ENCODE measurements around the gene PDE9A. TPM values are rescaled to one million over a fixed set of nuclear protein-coding genes. Genes with fewer than 3 reads are reported as not detected.
A peak's percentile ranks its signal among the peaks of the same experiment; 100 is the strongest.

Gene PDE9A
- total RNA-seq, 4 donors from 2014 or later: 2.9 to 16.9 (median 7.0) TPM

GRCh38 chr21:42721341-42721824, 68.0 kb downstream of the PDE9A start:
- DNase-seq (ENCODE audit: low spot score): no peak
- TF ChIP-seq, protein P1, sequence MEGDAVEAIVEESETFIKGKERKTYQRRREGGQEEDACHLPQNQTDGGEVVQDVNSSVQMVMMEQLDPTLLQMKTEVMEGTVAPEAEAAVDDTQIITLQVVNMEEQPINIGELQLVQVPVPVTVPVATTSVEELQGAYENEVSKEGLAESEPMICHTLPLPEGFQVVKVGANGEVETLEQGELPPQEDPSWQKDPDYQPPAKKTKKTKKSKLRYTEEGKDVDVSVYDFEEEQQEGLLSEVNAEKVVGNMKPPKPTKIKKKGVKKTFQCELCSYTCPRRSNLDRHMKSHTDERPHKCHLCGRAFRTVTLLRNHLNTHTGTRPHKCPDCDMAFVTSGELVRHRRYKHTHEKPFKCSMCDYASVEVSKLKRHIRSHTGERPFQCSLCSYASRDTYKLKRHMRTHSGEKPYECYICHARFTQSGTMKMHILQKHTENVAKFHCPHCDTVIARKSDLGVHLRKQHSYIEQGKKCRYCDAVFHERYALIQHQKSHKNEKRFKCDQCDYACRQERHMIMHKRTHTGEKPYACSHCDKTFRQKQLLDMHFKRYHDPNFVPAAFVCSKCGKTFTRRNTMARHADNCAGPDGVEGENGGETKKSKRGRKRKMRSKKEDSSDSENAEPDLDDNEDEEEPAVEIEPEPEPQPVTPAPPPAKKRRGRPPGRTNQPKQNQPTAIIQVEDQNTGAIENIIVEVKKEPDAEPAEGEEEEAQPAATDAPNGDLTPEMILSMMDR (IDR thresholded peaks at IDR 0.05): no peak
- no peak for ATAC-seq (ENCODE audit: low FRiP score)

- DNase-seq (ENCODE audit: low spot score) (no peak), ATAC-seq (ENCODE audit: low FRiP score) (no peak)
- TF ChIP-seq, protein P1 (IDR thresholded peaks at IDR 0.05): no peak
Measured at GRCh38 chr21:42722153-42722552, 68.7 kb downstream of the PDE9A start.

GRCh38 chr21:42722808-42723473, 69.5 kb downstream of the PDE9A start:
- ATAC-seq (ENCODE audit: low FRiP score): no peak
- TF ChIP-seq, protein P1 (IDR thresholded peaks at IDR 0.05): no peak
- DNase-seq (ENCODE audit: low spot score): no peak

- DNase-seq (ENCODE audit: low spot score): no peak
- TF ChIP-seq, protein P1 (IDR thresholded peaks at IDR 0.05): no peak
- peak; percentile 22 for ATAC-seq (ENCODE audit: low FRiP score)
Measured at GRCh38 chr21:42724226-42724920, 71.0 kb downstream of the PDE9A start.

DNA sequence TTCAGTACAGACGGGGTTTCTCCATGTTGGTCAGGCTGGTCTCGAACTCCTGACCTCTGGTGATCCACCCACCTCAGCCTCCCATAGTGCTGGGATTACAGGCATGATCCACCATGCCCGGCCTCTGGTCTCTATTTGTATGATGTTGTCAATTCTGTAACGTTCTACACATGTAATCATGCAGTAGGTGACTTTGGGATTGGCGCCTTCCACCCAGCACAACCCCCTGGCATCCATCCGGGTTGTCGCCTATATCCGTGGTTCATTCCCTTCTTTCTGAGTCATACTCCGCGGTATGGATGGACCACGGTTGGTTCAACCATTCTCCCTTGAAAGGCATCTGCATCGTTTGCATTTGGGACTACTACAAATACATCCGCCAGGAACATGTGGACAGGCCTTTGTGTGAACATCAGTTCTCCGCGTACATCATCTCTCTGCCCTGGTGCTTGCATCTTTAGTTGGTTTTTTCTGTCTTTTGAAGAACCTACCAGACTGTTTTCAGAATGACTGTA, 72.1 kb downstream of the PDE9A start:
- no peak for ATAC-seq (ENCODE audit: low FRiP score)

DNA sequence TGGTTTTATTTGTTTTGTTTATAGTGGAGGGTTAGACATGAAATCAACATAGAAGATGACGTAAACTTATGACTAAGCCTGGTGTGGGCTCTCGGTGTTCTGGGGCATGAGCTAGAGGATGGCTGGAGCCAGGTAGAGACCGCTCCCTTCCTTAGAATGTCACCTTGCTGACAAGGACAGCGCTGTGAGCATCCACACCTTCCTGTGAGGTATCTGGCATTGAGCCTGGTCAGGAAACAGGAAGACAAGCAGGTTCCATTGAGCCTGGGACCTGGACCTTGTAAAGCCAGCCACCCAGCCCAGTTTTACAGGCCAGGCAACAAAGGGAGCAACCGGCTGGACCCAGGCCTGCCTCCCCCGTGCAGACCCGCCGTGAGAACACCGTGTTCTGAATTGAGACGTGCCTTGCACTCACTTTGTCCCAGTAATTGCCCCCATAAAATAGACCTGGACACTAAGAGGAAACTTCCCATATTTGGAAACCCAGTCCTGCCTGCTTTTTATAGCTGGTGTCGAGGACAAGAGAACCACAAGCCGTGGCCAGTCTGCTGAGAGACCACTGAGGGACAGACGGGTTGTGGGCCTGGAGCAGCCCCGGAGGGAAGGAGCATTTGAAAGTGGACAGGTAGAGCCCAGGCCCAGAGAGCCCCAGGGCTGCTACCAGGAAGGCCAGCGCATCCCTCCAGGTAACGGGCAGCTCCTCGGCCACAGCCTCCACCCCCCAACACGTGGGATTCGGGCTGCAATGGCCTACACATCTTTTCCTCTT, 78.0 kb downstream of the PDE9A start:
- no peak for ATAC-seq (ENCODE audit: low FRiP score)
- no peak for DNase-seq (ENCODE audit: low spot score)
- TF ChIP-seq, protein P1 (IDR thresholded peaks at IDR 0.05): no peak

More for the DNA sequence above, 72.1 kb downstream of the PDE9A start:
- TF ChIP-seq, protein P1 (IDR thresholded peaks at IDR 0.05): no peak
- no peak for DNase-seq (ENCODE audit: low spot score)
